Gastrocnemius medialis (tissue), 4 donors: Measurements from ENCODE around the gene DIABLO. TPM values are rescaled to one million over a fixed set of nuclear protein-coding genes. Genes with fewer than 3 reads are reported as not detected.

ENCODE experiments used
- ATAC-seq, 2 donors: fragments of 150-250 bp; one replicate each; pipeline ENCODE4 v1.9.1; 2016
- DNase-seq, 2 donors: peaks; one replicate each; pipeline ENCODE4 v3.0.0-alpha.2; 2019
- H3K27ac ChIP-seq, 4 donors: fragments of 200-600 bp; sonication (generic); 1 replicate in 1 of 4; 2 replicates in 3 of 4; pipeline ENCODE4 v1.5.1; 2016 to 2018; ENCODE audit warnings: mild to moderate bottlenecking in 2 of 4, moderate library complexity in 1 of 4
- H3K27me3 ChIP-seq, 3 donors: fragments of 200-600 bp; sonication (generic) in 2 of 3; 1 replicate in 1 of 3; 2 replicates in 2 of 3; pipeline versions ENCODE4 v1.5.1 to v1.6.0; 2016 to 2019; ENCODE audit warnings: mild to moderate bottlenecking in 1 of 3, moderate library complexity in 1 of 3
- H3K36me3 ChIP-seq, 2 donors: fragments of 200-600 bp; sonication (generic) in 1 of 2; one replicate each; pipeline ENCODE4 v1.5.1; 2017 to 2018
- H3K4me1 ChIP-seq, 2 donors: fragments of 200-600 bp; sonication (generic) in 1 of 2; one replicate each; pipeline ENCODE4 v1.5.1; 2016 to 2017; ENCODE audit warnings: mild to moderate bottlenecking in 2 of 2
- H3K4me3 ChIP-seq, 4 donors: fragments of 200-600 bp; sonication (generic) in 3 of 4; 1 replicate in 1 of 4; 2 replicates in 3 of 4; pipeline ENCODE4 v1.5.1; 2016 to 2019; ENCODE audit warnings: mild to moderate bottlenecking in 2 of 4
- H3K9me3 ChIP-seq, 3 donors: fragments of 200-600 bp; sonication (generic) in 2 of 3; 1 replicate in 1 of 3; 2 replicates in 2 of 3; pipeline ENCODE4 v1.5.1; 2016 to 2019
- POLR2A ChIP-seq, 2 donors: fragments of 450-650 bp; IDR thresholded peaks; one replicate each; pipeline ENCODE4 v1.6.1; 2017; ENCODE audit warnings: antibody characterized with exemption in 2 of 2, mild to moderate bottlenecking in 2 of 2, moderate library complexity in 2 of 2
- in situ Hi-C, 4 donors: fragments of 200-750 bp; cut with MboI; loops; one replicate each; pipeline versions ENCODE4 v1.15.0 to v1.8.0; 2017; ENCODE audit warnings: low sequenced_read_pairs in 4 of 4
- intact Hi-C: fragments of 100-400 bp; cut with DNase I; formaldehyde crosslinking; loops from one replicate; pipeline ENCODE4 v1.15.1; 2023; ENCODE audit warnings: low total_unique reads
- total RNA-seq, 4 donors: library from RNA; depleted of rRNA; stranded (reverse); fragments of >200 nt; gene quantifications; one replicate each; pipeline versions ENCODE4 v1.1.0 to v1.2.3, GENCODE V29; 2016
- TF ChIP-seq, protein P1 (sequence below), 5 experiments: fragments of 450-650 bp in 3 of 5; fragments of 200-600 bp in 2 of 5; sonication (generic) in 2 of 5; IDR thresholded peaks in 4 of 5; conservative IDR thresholded peaks in 1 of 5; 1 replicate in 4 of 5; 2 replicates in 1 of 5; pipeline ENCODE4 v1.5.1; 2016 to 2019; ENCODE audit warnings: antibody characterized with exemption in 5 of 5, mild to moderate bottlenecking in 3 of 5, moderate library complexity in 3 of 5

The DIABLO gene
- total RNA-seq, 4 donors from 2014 or later = 32.8 to 63.8 (median 44.5) TPM

DNA sequence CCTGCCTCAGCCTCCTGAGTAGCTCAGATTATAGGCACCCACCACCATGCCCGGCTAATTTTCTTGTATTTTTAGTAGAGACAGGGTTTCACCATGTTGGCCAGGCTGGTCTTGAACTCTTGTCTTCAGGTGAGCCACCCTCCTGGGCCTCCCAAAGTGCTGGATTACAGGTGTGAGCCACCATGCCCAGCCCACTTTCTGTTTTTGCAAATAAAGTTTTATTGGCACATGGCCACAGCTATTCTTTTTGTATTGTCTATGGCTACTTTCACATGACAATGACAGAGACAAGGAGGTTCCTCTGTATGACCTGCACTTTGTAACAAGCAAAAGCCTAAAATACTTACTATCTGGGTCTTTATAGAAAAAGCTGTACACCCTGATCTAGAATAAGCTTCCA, 19.7 kb upstream of the DIABLO start:
- peaks cover 0 to 6% of the 10 kb centered on the region in 2 donors for H3K4me1 ChIP-seq
- TF ChIP-seq, protein P1, sequence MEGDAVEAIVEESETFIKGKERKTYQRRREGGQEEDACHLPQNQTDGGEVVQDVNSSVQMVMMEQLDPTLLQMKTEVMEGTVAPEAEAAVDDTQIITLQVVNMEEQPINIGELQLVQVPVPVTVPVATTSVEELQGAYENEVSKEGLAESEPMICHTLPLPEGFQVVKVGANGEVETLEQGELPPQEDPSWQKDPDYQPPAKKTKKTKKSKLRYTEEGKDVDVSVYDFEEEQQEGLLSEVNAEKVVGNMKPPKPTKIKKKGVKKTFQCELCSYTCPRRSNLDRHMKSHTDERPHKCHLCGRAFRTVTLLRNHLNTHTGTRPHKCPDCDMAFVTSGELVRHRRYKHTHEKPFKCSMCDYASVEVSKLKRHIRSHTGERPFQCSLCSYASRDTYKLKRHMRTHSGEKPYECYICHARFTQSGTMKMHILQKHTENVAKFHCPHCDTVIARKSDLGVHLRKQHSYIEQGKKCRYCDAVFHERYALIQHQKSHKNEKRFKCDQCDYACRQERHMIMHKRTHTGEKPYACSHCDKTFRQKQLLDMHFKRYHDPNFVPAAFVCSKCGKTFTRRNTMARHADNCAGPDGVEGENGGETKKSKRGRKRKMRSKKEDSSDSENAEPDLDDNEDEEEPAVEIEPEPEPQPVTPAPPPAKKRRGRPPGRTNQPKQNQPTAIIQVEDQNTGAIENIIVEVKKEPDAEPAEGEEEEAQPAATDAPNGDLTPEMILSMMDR (IDR thresholded peaks at IDR 0.05 in 4 of 5, conservative IDR thresholded peaks at IDR 0.05 in 1 of 5) = no peak
- no peak for TF ChIP-seq POLR2A (IDR thresholded peaks at IDR 0.05)
- no peaks in the 10 kb centered on the region for H3K27me3 ChIP-seq
- no peak for DNase-seq
- peaks cover 0 to 36% of the 10 kb centered on the region in 2 donors for H3K36me3 ChIP-seq
- no peaks in the 10 kb centered on the region for H3K9me3 ChIP-seq
- intact Hi-C loops = no loop called here
- no peak for ATAC-seq
- in situ Hi-C loops = no loop called here
- H3K27ac ChIP-seq = no peak overlapping the region
- H3K4me3 ChIP-seq = no peak overlapping the region

DNA sequence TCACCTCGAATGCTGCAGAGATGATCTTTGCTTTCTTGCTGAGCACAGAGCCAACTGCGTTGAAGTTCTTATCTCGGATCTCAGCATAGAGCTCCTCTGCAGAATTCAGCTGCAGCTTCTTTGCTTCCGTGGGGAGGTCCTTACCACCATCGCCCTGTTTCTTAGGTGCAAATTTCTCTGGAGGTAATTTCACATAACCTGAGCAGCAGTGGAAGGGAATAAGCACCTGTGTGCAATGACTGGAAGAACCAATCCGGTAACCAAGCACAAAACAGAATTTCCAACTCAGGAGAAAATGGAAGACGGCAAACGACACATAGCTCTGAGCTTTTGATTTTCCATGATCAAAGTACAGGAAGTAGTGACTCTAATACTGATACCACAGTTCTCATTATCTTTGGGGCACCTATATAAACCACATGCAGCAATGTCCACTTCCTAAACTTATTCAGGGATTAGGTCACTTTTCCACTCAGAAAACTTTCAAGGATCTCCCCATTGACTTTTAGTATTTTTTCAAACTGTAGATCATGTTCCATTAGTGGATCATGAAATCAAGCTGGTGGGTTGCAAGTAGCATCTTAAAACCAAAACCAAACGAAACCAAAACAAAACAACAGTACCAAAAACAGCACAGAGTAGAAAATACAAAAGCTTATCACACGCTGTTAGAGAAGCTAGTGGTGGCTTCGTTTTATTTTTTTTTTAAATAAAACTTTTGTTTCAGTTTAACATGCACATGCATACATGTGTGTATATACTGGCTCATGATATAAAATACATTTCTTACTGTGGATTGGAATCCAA, 18.9 kb upstream of the DIABLO start:
- Histone ChIP-seq H3K4me1 (peaks cover 0 to under 1% of the 10 kb centered on the region in 2 donors), H3K27ac (no peak overlapping the region), H3K27me3 (no peaks in the 10 kb centered on the region), H3K9me3 (no peaks in the 10 kb centered on the region), H3K36me3 (peaks cover 0 to 33% of the 10 kb centered on the region in 2 donors), H3K4me3 (no peak overlapping the region)
- in situ Hi-C loops = no loop called here
- ATAC-seq = no peak
- intact Hi-C loops = no loop called here
- TF ChIP-seq, protein P1 (IDR thresholded peaks at IDR 0.05 in 4 of 5, conservative IDR thresholded peaks at IDR 0.05 in 1 of 5) = no peak
- TF ChIP-seq POLR2A (IDR thresholded peaks at IDR 0.05) = no peak
- no peak for DNase-seq

DNA sequence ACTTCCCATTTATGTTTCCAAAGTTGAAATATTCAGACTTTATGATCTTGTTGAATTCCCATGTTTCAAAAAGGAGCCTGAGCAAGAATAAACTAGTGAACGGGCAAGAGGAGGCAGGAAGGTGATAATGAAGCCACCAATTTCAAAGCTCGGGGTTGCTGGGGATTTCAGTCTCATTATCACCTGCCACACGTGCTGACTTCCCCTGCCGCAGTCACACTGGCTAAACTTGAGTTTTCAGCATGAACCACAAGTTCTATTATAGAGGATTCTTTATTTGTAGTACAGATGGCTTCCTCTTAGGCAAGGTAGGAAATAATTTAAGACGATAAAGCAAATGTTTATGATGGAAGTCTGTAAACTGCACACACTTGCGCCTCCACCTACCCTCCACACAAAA, 18.1 kb upstream of the DIABLO start:
- no peaks in the 10 kb centered on the region for H3K4me1 ChIP-seq
- H3K4me3 ChIP-seq = no peak overlapping the region
- H3K36me3 ChIP-seq = peaks cover 0 to 33% of the 10 kb centered on the region in 2 donors
- H3K27me3 ChIP-seq = no peaks in the 10 kb centered on the region
- DNase-seq (no peak), ATAC-seq (no peak)
- in situ Hi-C loops = no loop called here
- no peaks in the 10 kb centered on the region for H3K9me3 ChIP-seq
- TF ChIP-seq, protein P1 (IDR thresholded peaks at IDR 0.05 in 4 of 5, conservative IDR thresholded peaks at IDR 0.05 in 1 of 5) = no peak
- TF ChIP-seq POLR2A (IDR thresholded peaks at IDR 0.05) = no peak
- H3K27ac ChIP-seq = no peak overlapping the region
- intact Hi-C loops = no loop called here

DNA sequence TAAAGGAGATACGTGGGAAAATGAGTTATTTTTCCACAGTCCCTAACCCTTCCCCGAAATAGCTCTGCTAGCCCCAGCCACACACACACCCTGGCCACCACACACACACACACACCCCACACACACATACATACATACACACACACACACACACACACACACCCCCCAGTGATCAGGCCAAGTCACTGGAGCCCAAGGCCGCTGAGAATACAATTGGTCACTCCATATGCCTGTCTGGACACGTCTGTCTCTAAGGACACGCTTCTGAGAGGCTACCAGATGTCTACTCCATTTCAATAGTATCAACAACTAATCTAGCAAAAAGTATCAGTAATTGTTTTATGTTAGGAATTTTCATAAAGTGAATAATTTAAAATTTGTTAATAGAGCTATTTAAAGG, 13.0 kb upstream of the DIABLO start:
- intact Hi-C loops = no loop called here
- in situ Hi-C loops = no loop called here
- no peaks in the 10 kb centered on the region for H3K4me1 ChIP-seq
- no peak overlapping the region for H3K27ac ChIP-seq
- H3K36me3 ChIP-seq = peaks cover 0 to 42% of the 10 kb centered on the region in 2 donors
- no peak overlapping the region for H3K4me3 ChIP-seq
- no peaks in the 10 kb centered on the region for H3K9me3 ChIP-seq
- ATAC-seq (no peak), DNase-seq (no peak)
- no peak for TF ChIP-seq POLR2A (IDR thresholded peaks at IDR 0.05)
- TF ChIP-seq, protein P1 (IDR thresholded peaks at IDR 0.05 in 4 of 5, conservative IDR thresholded peaks at IDR 0.05 in 1 of 5) = no peak
- no peaks in the 10 kb centered on the region for H3K27me3 ChIP-seq
